IMR-90 (cell line): ENCODE measurements around the gene CLCNKA. TPM values are rescaled to one million over a fixed set of nuclear protein-coding genes. Genes with fewer than 3 reads are reported as not detected.
A peak's percentile ranks its signal among the peaks of the same experiment; 100 is the strongest.
"Not testable (repeated sequence)": the region's sequence is repeated elsewhere in the genome, so short reads cannot be mapped to it uniquely, and the experiment has no call there.

Source experiments
- ATAC-seq: fragments of 200-7000 bp; cut with Tn5 transposase; 2 replicates; pipeline ENCODE4 v1.9.1; 2020; ENCODE audit warnings: low read depth, mild to moderate bottlenecking, moderate library complexity
- BruUV-seq: library from RNA; stranded (reverse); fragments of 400-500 nt; replicated peaks from 2 replicates; lab custom pipeline; 2021; lab: Mats Ljungman, UMichigan
- CTCF ChIA-PET: fragments of 300-600 bp; formaldehyde crosslinking; extraction: SDS; loops from one replicate; lab custom pipeline; 2021; ENCODE audit warnings: antibody characterized with exemption; lab: Yijun Ruan, JAX
- POLR2A ChIA-PET: fragments of 300-600 bp; sonication (Branson Sonifier 250); formaldehyde crosslinking; loops from one replicate; lab custom pipeline; 2022; ENCODE audit warnings: antibody characterized with exemption; ENCODE audit not compliant: unreplicated experiment; lab: Charles Lee
- DNase-seq: peaks from one replicate; pipeline ENCODE4 v3.0.0; 2013
- H2AFZ ChIP-seq: replicated peaks from 2 replicates; pipeline ENCODE3; 2013; ENCODE audit warnings: low read length, mild to moderate bottlenecking; ENCODE audit not compliant: poor library complexity
- H2AK5ac ChIP-seq: 2 replicates; pipeline ENCODE4 v1.6.1; 2013; ENCODE audit warnings: low read depth, low read length, inconsistent platforms
- H2AK9ac ChIP-seq: replicated peaks from 2 replicates; pipeline ENCODE3; 2013; ENCODE audit warnings: mild to moderate bottlenecking, low read depth, low read length, moderate library complexity; ENCODE audit not compliant: poor library complexity
- H2BK120ac ChIP-seq: 2 replicates; pipeline ENCODE4 v1.6.1; 2013; ENCODE audit warnings: low read depth, low read length, inconsistent platforms
- H2BK15ac ChIP-seq: 3 replicates; pipeline ENCODE4 v1.6.1; 2013; ENCODE audit warnings: low read depth, low read length, inconsistent platforms
- H2BK20ac ChIP-seq: 2 replicates; pipeline ENCODE4 v1.6.1; 2013; ENCODE audit warnings: low read depth, mild to moderate bottlenecking, inconsistent platforms, low read length, moderate library complexity
- H2BK5ac ChIP-seq: 2 replicates; pipeline ENCODE4 v1.6.1; 2013; ENCODE audit warnings: mild to moderate bottlenecking, low read depth, low read length, inconsistent platforms; ENCODE audit not compliant: poor library complexity, severe bottlenecking
- H3K14ac ChIP-seq: replicated peaks from 2 replicates; pipeline ENCODE4 v1.6.1; 2013; ENCODE audit warnings: low read depth, low read length, inconsistent platforms
- H3K18ac ChIP-seq: 2 replicates; pipeline ENCODE4 v1.6.1; 2013; ENCODE audit warnings: low read depth, low read length, control low read depth
- H3K23ac ChIP-seq: 2 replicates; pipeline ENCODE4 v1.6.1; 2013; ENCODE audit warnings: low read depth, low read length, inconsistent platforms
- H3K27ac ChIP-seq: 2 replicates; pipeline ENCODE4 v1.5.1; 2013; ENCODE audit warnings: mild to moderate bottlenecking, control low read depth, low read length; ENCODE audit not compliant: insufficient read depth
- H3K27me3 ChIP-seq: 2 replicates; pipeline ENCODE4 v1.6.1; 2013; ENCODE audit warnings: low read length; ENCODE audit not compliant: control insufficient read depth, insufficient read depth
- H3K36me3 ChIP-seq: 2 replicates; pipeline ENCODE4 v1.6.1; 2013; ENCODE audit warnings: low read length, mixed read lengths; ENCODE audit not compliant: control insufficient read depth, insufficient read depth
- H3K4ac ChIP-seq: 2 replicates; pipeline ENCODE4 v1.6.1; 2013; ENCODE audit warnings: low read depth, low read length, inconsistent platforms
- H3K4me1 ChIP-seq: 2 replicates; pipeline ENCODE4 v1.6.1; 2013; ENCODE audit warnings: low read length, mixed read lengths; ENCODE audit not compliant: control insufficient read depth, insufficient read depth
- H3K4me2 ChIP-seq: 2 replicates; pipeline ENCODE4 v1.6.1; 2013; ENCODE audit warnings: low read depth, mild to moderate bottlenecking, control low read depth, low read length, moderate library complexity
- H3K4me3 ChIP-seq: 2 replicates; pipeline ENCODE4 v1.5.1; 2013; ENCODE audit warnings: low read depth, mild to moderate bottlenecking, control low read depth, low read length, moderate library complexity; ENCODE audit not compliant: insufficient read depth
- H3K56ac ChIP-seq: 2 replicates; pipeline ENCODE4 v1.6.1; 2013; ENCODE audit warnings: low read length, inconsistent platforms; ENCODE audit not compliant: insufficient read depth; ENCODE audit errors: extremely low read depth
- H3K79me1 ChIP-seq, 2 experiments: 2 replicates each; pipeline ENCODE4 v1.6.1; 2013; ENCODE audit warnings: low read length in 2 of 2, inconsistent platforms in 1 of 2, low read depth in 1 of 2
- H3K9ac ChIP-seq: 2 replicates; pipeline ENCODE4 v1.6.1; 2013; ENCODE audit warnings: low read depth, low read length, control low read depth
- H3K9me1 ChIP-seq: 2 replicates; pipeline ENCODE4 v1.6.1; 2013; ENCODE audit warnings: low read length, inconsistent platforms; ENCODE audit not compliant: insufficient read depth
- H3K9me3 ChIP-seq: 2 replicates; pipeline ENCODE4 v1.6.1; 2013; ENCODE audit warnings: low read length; ENCODE audit not compliant: control insufficient read depth, insufficient read depth
- H4K20me1 ChIP-seq: 2 replicates; pipeline ENCODE4 v1.6.1; 2013; ENCODE audit warnings: low read length, inconsistent platforms; ENCODE audit not compliant: insufficient read depth
- H4K5ac ChIP-seq: 2 replicates; pipeline ENCODE4 v1.6.1; 2013; ENCODE audit warnings: mild to moderate bottlenecking, low read depth, low read length, control low read depth
- H4K8ac ChIP-seq, 2 experiments: 2 replicates each; pipeline ENCODE4 v1.6.1; 2013; ENCODE audit warnings: low read depth in 2 of 2, low read length in 2 of 2, control low read depth in 1 of 2, inconsistent platforms in 1 of 2
- H4K91ac ChIP-seq: 2 replicates; pipeline ENCODE4 v1.6.1; 2013; ENCODE audit warnings: low read depth, low read length, inconsistent platforms; ENCODE audit not compliant: insufficient read depth
- BHLHE40 ChIP-seq: fragments of 150-350 bp; IDR thresholded peaks from 2 replicates; pipeline ENCODE4 v1.6.1; 2016; ENCODE audit warnings: mild to moderate bottlenecking, low read depth, low read length
- CEBPB ChIP-seq: IDR thresholded peaks from 2 replicates; pipeline ENCODE4 v1.6.1; 2012; ENCODE audit warnings: low read depth, low read length, improper control_type of control experiment
- CHD1 ChIP-seq: IDR thresholded peaks from 2 replicates; pipeline ENCODE4 v1.6.1; 2012; ENCODE audit warnings: low read depth, low read length, improper control_type of control experiment
- ELK1 ChIP-seq: fragments of 150-350 bp; IDR thresholded peaks from 2 replicates; pipeline ENCODE4 v1.6.1; 2016; ENCODE audit warnings: low read depth, mild to moderate bottlenecking, low read length, moderate library complexity, borderline replicate concordance
- NFE2L2 ChIP-seq: fragments of 150-350 bp; IDR thresholded peaks from 2 replicates; pipeline ENCODE4 v1.6.1; 2016; ENCODE audit warnings: low read depth, mild to moderate bottlenecking, low read length
- RAD21 ChIP-seq: IDR thresholded peaks from 2 replicates; pipeline ENCODE4 v1.6.1; 2012; ENCODE audit warnings: low read length, improper control_type of control experiment
- RFX5 ChIP-seq: IDR thresholded peaks from 2 replicates; pipeline ENCODE4 v1.8.0; 2012; ENCODE audit warnings: low read depth, mild to moderate bottlenecking, low read length, moderate library complexity
- USF2 ChIP-seq: fragments of 150-350 bp; IDR thresholded peaks from 2 replicates; pipeline ENCODE4 v1.6.1; 2017; ENCODE audit warnings: mild to moderate bottlenecking, antibody characterized with exemption, low read length, low read depth
- WGBS, 2 experiments: methylation state at CpG; one replicate each; pipeline versions ENCODE4 v1.1.5 to v1.1.7; 2013; ENCODE audit warnings: missing lambda C conversion rate in 2 of 2; ENCODE audit not compliant: insufficient read length in 1 of 2; ENCODE audit errors: extremely low coverage in 2 of 2; 5-methylcytosine and 5-hydroxymethylcytosine counted together
- dilution Hi-C: fragments of 300-500 bp; cut with HindIII; formaldehyde crosslinking; loops from one replicate; pipeline ENCODE4 v1.14.3; 2018; ENCODE audit warnings: low sequenced_read_pairs; ENCODE audit not compliant: unreplicated experiment
- in situ Hi-C: fragments of 300-500 bp; cut with MboI; formaldehyde crosslinking; loops from 3 replicates; pipeline ENCODE4 v1.14.3; 2019; ENCODE audit warnings: low sequenced_read_pairs, inconsistent platforms, mixed read lengths
- intact Hi-C: fragments of 100-400 bp; cut with micrococcal nuclease; formaldehyde crosslinking; loops from 2 replicates; pipeline ENCODE4 v1.10.0; 2022
- polyA plus RNA-seq, 3 experiments: library from polyadenylated mRNA; depleted of rRNA; stranded (reverse); fragments of >200 nt; gene quantifications; 2 replicates each; pipeline ENCODE4 v1.2.3, GENCODE V29; 2012; ENCODE audit warnings: low replicate concordance in 1 of 3
- total RNA-seq: library from RNA; depleted of rRNA; stranded (reverse); fragments of >200 nt; gene quantifications from 2 replicates; pipeline ENCODE4 v1.2.3, GENCODE V29; 2012

Gene CLCNKA
- total and polyA plus RNA-seq, 2 of the 4 experiments (the other 2 are of a cell fraction) = 0.05 TPM; not detected in 1

GRCh38 chr1:16051039-16051438, 29.2 kb downstream of the CLCNKA start:
- no peak overlapping the region for H3K56ac ChIP-seq
- no peak overlapping the region for H2AFZ ChIP-seq
- H4K91ac ChIP-seq = no peak overlapping the region
- H3K4me1 ChIP-seq = no peaks in the 10 kb centered on the region
- no peaks in the 10 kb centered on the region for H3K9me1 ChIP-seq
- CTCF ChIA-PET = no interaction called here
- no peak overlapping the region for H4K8ac ChIP-seq
- H3K4ac ChIP-seq = no peak overlapping the region
- no peaks in the 10 kb centered on the region for H4K20me1 ChIP-seq
- H2BK120ac ChIP-seq = no peak overlapping the region
- dilution Hi-C loops (no loop called here), in situ Hi-C loops (no loop called here), intact Hi-C loops (no loop called here)
- H3K23ac ChIP-seq = no peak overlapping the region
- whole genome bisulfite sequencing, 2 experiments = 86% methylated on average over 1 of the region's 3 CpGs; no CpG with 5 or more reads in 1 of the 2 experiments
- no TSS peak for BruUV-seq
- POLR2A ChIA-PET = no interaction called here
- no peak overlapping the region for H2AK5ac ChIP-seq
- H4K5ac ChIP-seq = no peak overlapping the region
- H3K14ac ChIP-seq = no peak overlapping the region
- no peaks in the 10 kb centered on the region for H3K79me1 ChIP-seq
- no peaks in the 10 kb centered on the region for H3K36me3 ChIP-seq
- H3K4me3 ChIP-seq = no peak overlapping the region
- H3K9ac ChIP-seq = no peak overlapping the region
- H3K18ac ChIP-seq = no peak overlapping the region
- H2BK20ac ChIP-seq = no peak overlapping the region
- no peak overlapping the region for H2BK15ac ChIP-seq
- H3K9me3 ChIP-seq = no peaks in the 10 kb centered on the region
- ATAC-seq (no peak), DNase-seq (no peak)
- H2BK5ac ChIP-seq = no peak overlapping the region
- TF ChIP-seq ELK1 (no peak), CHD1 (no peak), BHLHE40 (no peak), NFE2L2 (no peak), RFX5 (no peak), RAD21 (no peak), CEBPB (no peak), USF2 (no peak)
- H2AK9ac ChIP-seq = peak overlapping the region; percentile 37
- H3K4me2 ChIP-seq = no peak overlapping the region
- H3K27me3 ChIP-seq = peaks cover 22% of the 10 kb centered on the region; the same call in 1 of the 2 replicates
- H3K27ac ChIP-seq = no peak overlapping the region

GRCh38 chr1:16051949-16052348, 30.1 kb downstream of the CLCNKA start:
- H3K9me1 ChIP-seq, H3K18ac ChIP-seq, H4K8ac ChIP-seq, H2AK9ac ChIP-seq, H3K4me3 ChIP-seq, H3K9ac ChIP-seq, H2BK20ac ChIP-seq, H2BK5ac ChIP-seq, H4K20me1 ChIP-seq, CTCF ChIA-PET, H2BK15ac ChIP-seq, H3K4ac ChIP-seq, H3K79me1 ChIP-seq, intact Hi-C loops, H3K36me3 ChIP-seq, H3K9me3 ChIP-seq, H3K56ac ChIP-seq, ATAC-seq, H3K23ac ChIP-seq, H3K4me1 ChIP-seq, H4K91ac ChIP-seq, dilution Hi-C loops, H2AK5ac ChIP-seq, H2AFZ ChIP-seq, in situ Hi-C loops, H3K4me2 ChIP-seq, H4K5ac ChIP-seq, H3K27ac ChIP-seq, H2BK120ac ChIP-seq, DNase-seq, H3K14ac ChIP-seq, POLR2A ChIA-PET, BruUV-seq: not testable (repeated sequence)
- peaks cover 18% of the 10 kb centered on the region; the same call in 1 of the 2 replicates for H3K27me3 ChIP-seq
- 80% methylated on average over 3 of the region's 12 CpGs; no CpG with 5 or more reads in 1 of the 2 experiments for WGBS, 2 experiments
